ENCODE measurements around the gene SBSN. TPM values are rescaled to one million over a fixed set of nuclear protein-coding genes. Genes with fewer than 3 reads are reported as not detected.

Gene SBSN
- total RNA-seq, 1 experiment from 2014 or later: 0.39 TPM

- Histone ChIP-seq H3K27ac (ENCODE audit: low read length) (no peak overlapping the region), H3K36me3 (ENCODE audit: control insufficient read depth, insufficient read depth, low read length) (peaks cover 6% of the 10 kb centered on the region; the same call in 1 of the 2 replicates), H3K4me3 (ENCODE audit: low read depth in 2 of 2, low read length in 2 of 2) (no peak overlapping the region), H3K4me1 (ENCODE audit: control insufficient read depth, insufficient read depth, low read length) (peaks cover 12% of the 10 kb centered on the region), H3K27me3 (ENCODE audit: control insufficient read depth, insufficient read depth, low read length) (no peaks in the 10 kb centered on the region), H3K9me3 (ENCODE audit: control insufficient read depth, insufficient read depth, low read depth, low read length) (no peaks in the 10 kb centered on the region)
- ATAC-seq (peak; percentile 42; the same call in 1 of the 2 replicates), DNase-seq (ENCODE audit: low read depth, low spot score) (peak; percentile 33)
- intact Hi-C loops (cut with micrococcal nuclease; ENCODE audit: unreplicated experiment): no loop called here
- ChIA-PET POLR2A (no interaction called here), CTCF (interaction anchor here (0.6 to 1.4 kb wide), 4 partner anchors 96 to 719 kb away, joined by 3 to 6 read pairs (median 4); partner anchors contain the start of gene COX6B1)
- in situ Hi-C loops (cut with HindIII; ENCODE audit: low pct_unique_long_range_greater_than_20kb, low sequenced_read_pairs): no loop called here
- no peak for TF ChIP-seq POLR2AphosphoS5 (IDR thresholded peaks at IDR 0.05; ENCODE audit: low read depth, low read length)
- peak; percentile 96 for TF ChIP-seq CTCF (IDR thresholded peaks at IDR 0.05)
- BruUV-seq (replicated peaks): no TSS peak
Observed at GRCh38 chr19:35549174-35549788, 21.2 kb upstream of the SBSN start.

GRCh38 chr19:35546532-35546931 lies 18.4 kb upstream of the SBSN start:
- Histone ChIP-seq H3K4me1 (ENCODE audit: control insufficient read depth, insufficient read depth, low read length) (peaks cover 12% of the 10 kb centered on the region), H3K36me3 (ENCODE audit: control insufficient read depth, insufficient read depth, low read length) (peaks cover 6% of the 10 kb centered on the region; the same call in 1 of the 2 replicates), H3K4me3 (ENCODE audit: low read depth in 2 of 2, low read length in 2 of 2) (peak overlapping the region; percentile 79 to 98), H3K9me3 (ENCODE audit: control insufficient read depth, insufficient read depth, low read depth, low read length) (no peaks in the 10 kb centered on the region), H3K27ac (ENCODE audit: low read length) (peak overlapping the region; percentile 97), H3K27me3 (ENCODE audit: control insufficient read depth, insufficient read depth, low read length) (no peaks in the 10 kb centered on the region)
- intact Hi-C loops (cut with micrococcal nuclease; ENCODE audit: unreplicated experiment) (no loop called here), in situ Hi-C loops (cut with HindIII; ENCODE audit: low pct_unique_long_range_greater_than_20kb, low sequenced_read_pairs) (no loop called here)
- TF ChIP-seq REST (IDR thresholded peaks at IDR 0.05; ENCODE audit: insufficient read depth in 1 of 2, low read depth in 2 of 2, low read length in 1 of 2): no peak
- TF ChIP-seq CTCF (IDR thresholded peaks at IDR 0.05): no peak
- ATAC-seq: no peak
- POLR2A ChIA-PET: no interaction called here
- TSS peak; percentile 91 for BruUV-seq (replicated peaks)
- CTCF ChIA-PET: no interaction called here
- DNase-seq (ENCODE audit: low read depth, low spot score): no peak

All from Panc1 (cell line).